ENCODE measurements around the gene SLC22A17. TPM values are rescaled to one million over a fixed set of nuclear protein-coding genes. Genes with fewer than 3 reads are reported as not detected.

SLC22A17 gene
- total and polyA plus RNA-seq, 2 of the 13 experiments (the other 11 are each of a cell fraction or from before 2014, with no cell fraction given): 0.95 to 1.1 TPM

- no peak for TF ChIP-seq CSRNP2 (CRISPR knock-in tag; conservative IDR thresholded peaks at IDR 0.05; ENCODE audit: low read depth)
- no peak for TF ChIP-seq ZMAT5 (CRISPR knock-in tag; IDR thresholded peaks at IDR 0.05; ENCODE audit: borderline replicate concordance, low read depth)
- TF ChIP-seq ELF4 (CRISPR knock-in tag; IDR thresholded peaks at IDR 0.05; ENCODE audit: borderline replicate concordance): 0 out of 2 replicates have a peak, but pooled peaks have one; percentile 16
- TF ChIP-seq, protein P1, sequence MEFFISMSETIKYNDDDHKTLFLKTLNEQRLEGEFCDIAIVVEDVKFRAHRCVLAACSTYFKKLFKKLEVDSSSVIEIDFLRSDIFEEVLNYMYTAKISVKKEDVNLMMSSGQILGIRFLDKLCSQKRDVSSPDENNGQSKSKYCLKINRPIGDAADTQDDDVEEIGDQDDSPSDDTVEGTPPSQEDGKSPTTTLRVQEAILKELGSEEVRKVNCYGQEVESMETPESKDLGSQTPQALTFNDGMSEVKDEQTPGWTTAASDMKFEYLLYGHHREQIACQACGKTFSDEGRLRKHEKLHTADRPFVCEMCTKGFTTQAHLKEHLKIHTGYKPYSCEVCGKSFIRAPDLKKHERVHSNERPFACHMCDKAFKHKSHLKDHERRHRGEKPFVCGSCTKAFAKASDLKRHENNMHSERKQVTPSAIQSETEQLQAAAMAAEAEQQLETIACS (CRISPR knock-in tag; IDR thresholded peaks at IDR 0.05): 0 out of 2 replicates have a peak, but pooled peaks have one; percentile 22
- TF ChIP-seq MIER2 (CRISPR knock-in tag; IDR thresholded peaks at IDR 0.05): no peak
- TF ChIP-seq JUN (CRISPR knock-in tag; IDR thresholded peaks at IDR 0.05): no peak
- peak; percentile 27; the same call in 1 of the 2 replicates for TF ChIP-seq ZNF788 (CRISPR knock-in tag; IDR thresholded peaks at IDR 0.05; ENCODE audit: borderline replicate concordance)
- TF ChIP-seq SCMH1 (CRISPR knock-in tag; IDR thresholded peaks at IDR 0.05; ENCODE audit: borderline replicate concordance): no peak
- peak; percentile 72; the same call in 1 of the 2 replicates for TF ChIP-seq ZNF605 (CRISPR knock-in tag; IDR thresholded peaks at IDR 0.05)
- no peak for TF ChIP-seq ZNF317 (CRISPR knock-in tag; IDR thresholded peaks at IDR 0.05)
- TF ChIP-seq SATB2 (CRISPR knock-in tag; IDR thresholded peaks at IDR 0.05): 0 out of 2 replicates have a peak, but pooled peaks have one; percentile 47
- TF ChIP-seq ZNF891 (CRISPR knock-in tag; IDR thresholded peaks at IDR 0.05): no peak
- TF ChIP-seq XRCC5 (optimal IDR thresholded peaks at IDR 0.05; ENCODE audit: low read length): no peak
- TF ChIP-seq, protein P2, sequence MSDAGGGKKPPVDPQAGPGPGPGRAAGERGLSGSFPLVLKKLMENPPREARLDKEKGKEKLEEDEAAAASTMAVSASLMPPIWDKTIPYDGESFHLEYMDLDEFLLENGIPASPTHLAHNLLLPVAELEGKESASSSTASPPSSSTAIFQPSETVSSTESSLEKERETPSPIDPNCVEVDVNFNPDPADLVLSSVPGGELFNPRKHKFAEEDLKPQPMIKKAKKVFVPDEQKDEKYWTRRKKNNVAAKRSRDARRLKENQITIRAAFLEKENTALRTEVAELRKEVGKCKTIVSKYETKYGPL (CRISPR knock-in tag; IDR thresholded peaks at IDR 0.05): peak; percentile 7; the same call in 1 of the 2 replicates
- no peak for TF ChIP-seq ZFP41 (CRISPR knock-in tag; IDR thresholded peaks at IDR 0.05; ENCODE audit: borderline replicate concordance)
- no peak for TF ChIP-seq ZNF3 (CRISPR knock-in tag; IDR thresholded peaks at IDR 0.05)
- peak; percentile 57; the same call in 1 of the 2 replicates for TF ChIP-seq TEAD2 (CRISPR knock-in tag; IDR thresholded peaks at IDR 0.05)
- no peak for TF ChIP-seq EED (CRISPR knock-in tag; IDR thresholded peaks at IDR 0.05)
- peak; percentile 41 for TF ChIP-seq ZSCAN29 (CRISPR knock-in tag; conservative IDR thresholded peaks at IDR 0.05)
- TF ChIP-seq JUND (CRISPR knock-in tag; IDR thresholded peaks at IDR 0.05): no peak
- TF ChIP-seq PLRG1 (conservative IDR thresholded peaks at IDR 0.05): no peak
- no peak; the same call in 1 of the 2 replicates for TF ChIP-seq POLR2AphosphoS5 (IDR thresholded peaks at IDR 0.05; ENCODE audit: low read depth, low read length)
- TF ChIP-seq MBNL3 (CRISPR knock-in tag; conservative IDR thresholded peaks at IDR 0.05): no peak
- TF ChIP-seq PAX8 (CRISPR knock-in tag; IDR thresholded peaks at IDR 0.05; ENCODE audit: borderline replicate concordance): no peak
- TF ChIP-seq KMT2B (CRISPR knock-in tag; IDR thresholded peaks at IDR 0.05): no peak
- TF ChIP-seq CCDC6 (CRISPR knock-in tag; IDR thresholded peaks at IDR 0.05): no peak
- TF ChIP-seq ZNF143 (CRISPR knock-in tag; IDR thresholded peaks at IDR 0.05): peak; percentile 37; the same call in 1 of the 2 replicates
- no peak for TF ChIP-seq ZFP36 (IDR thresholded peaks at IDR 0.05; ENCODE audit: borderline replicate concordance, low read depth, low read length, partially characterized antibody)
- TF ChIP-seq NCOA5 (CRISPR knock-in tag; IDR thresholded peaks at IDR 0.05): no peak; the same call in 1 of the 2 replicates
- TF ChIP-seq STAT5B (CRISPR knock-in tag; IDR thresholded peaks at IDR 0.05): no peak
These were observed 52.6 kb downstream of the SLC22A17 start (continued) for GRCh38 chr14:23299986-23300686.
